H4 (cell line): Measurements from ENCODE around the gene EIF2S2. TPM values are rescaled to one million over a fixed set of nuclear protein-coding genes. Genes with fewer than 3 reads are reported as not detected.

Source experiments
- DNase-seq: peaks from one replicate; pipeline ENCODE4 v3.0.0-alpha.2; 2015; ENCODE audit warnings: low spot score
- total RNA-seq: library from RNA; depleted of rRNA; stranded (reverse); fragments of >200 nt; shearing (Covaris generic); gene quantifications from 2 replicates; pipeline ENCODE4 v1.2.3, GENCODE V29; 2014

Gene EIF2S2
- total RNA-seq, 1 experiment from 2014 or later, result 124 TPM

DNA sequence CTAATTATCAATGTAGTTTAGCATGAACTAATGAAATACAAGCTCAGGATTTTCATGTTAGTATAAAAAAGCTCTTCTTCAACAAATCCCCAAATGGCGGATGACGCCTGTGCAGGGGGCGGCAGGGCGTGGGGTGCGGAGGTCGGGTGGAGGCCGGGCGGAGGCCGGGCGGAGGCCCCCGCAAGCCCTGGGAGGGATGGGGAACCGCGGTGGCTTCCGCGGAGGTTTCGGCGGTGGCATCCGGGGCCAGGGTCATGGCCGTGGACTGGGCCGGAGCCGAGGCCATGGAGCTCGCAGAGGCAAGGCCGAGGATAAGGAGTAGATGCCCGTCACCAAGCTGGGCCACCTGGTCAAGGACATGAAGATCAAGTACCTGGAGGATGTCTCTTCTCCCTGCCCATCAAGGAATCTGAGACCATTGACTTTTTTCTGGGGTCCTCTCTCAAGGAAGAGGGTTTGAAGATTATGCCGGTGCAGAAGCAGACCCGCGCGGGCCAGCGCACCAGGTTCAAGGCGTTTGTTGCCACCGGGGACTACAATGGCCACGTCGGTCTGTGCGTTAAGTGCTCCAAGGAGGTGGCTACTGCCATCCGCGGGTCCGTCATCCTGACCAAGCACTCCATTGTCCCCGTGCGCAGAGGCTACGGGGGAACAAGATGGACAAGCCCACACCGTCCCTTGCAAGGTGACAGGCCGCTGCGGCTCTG is 10.4 kb upstream of the EIF2S2 start:
- DNase-seq, result no peak

DNA sequence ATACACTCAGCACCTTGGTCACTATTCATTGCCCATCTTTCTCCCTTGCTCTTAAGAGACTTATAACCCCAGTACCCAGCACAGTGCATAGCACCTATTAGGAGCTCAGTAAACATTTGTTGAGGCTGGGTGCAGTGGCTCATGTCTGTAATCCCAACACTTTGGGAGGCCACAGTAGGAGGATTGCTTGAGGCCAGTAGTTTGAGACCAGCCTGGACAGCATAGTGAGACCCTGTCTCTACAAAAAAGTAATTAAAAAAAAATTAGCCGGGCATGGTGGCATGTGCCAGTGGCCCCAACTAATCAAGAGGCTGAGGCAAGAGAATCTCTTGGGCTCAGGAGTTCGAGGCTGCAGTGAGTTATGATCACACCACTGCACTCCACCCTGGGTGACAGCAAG is 8.2 kb upstream of the EIF2S2 start:
- no peak for DNase-seq

DNA sequence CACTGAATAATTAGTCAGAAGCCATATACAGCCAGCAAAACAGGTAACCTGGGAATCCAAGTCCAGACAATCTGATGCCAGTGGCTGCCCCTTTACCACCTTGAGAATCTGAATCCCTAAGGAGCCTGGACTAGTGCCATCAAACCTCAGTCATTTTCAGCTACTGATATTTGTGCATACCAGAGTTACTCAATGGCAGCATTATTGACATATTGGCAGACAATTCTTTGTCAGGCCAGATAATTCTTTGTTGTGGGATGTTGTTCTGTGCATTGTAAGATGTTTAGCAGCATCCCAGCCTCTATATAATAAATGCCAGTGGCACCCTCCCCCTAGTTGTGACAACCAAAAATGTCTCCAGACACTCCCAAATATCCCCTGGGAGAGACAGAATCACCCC is 3.2 kb upstream of the EIF2S2 start:
- DNase-seq, result no peak

DNA sequence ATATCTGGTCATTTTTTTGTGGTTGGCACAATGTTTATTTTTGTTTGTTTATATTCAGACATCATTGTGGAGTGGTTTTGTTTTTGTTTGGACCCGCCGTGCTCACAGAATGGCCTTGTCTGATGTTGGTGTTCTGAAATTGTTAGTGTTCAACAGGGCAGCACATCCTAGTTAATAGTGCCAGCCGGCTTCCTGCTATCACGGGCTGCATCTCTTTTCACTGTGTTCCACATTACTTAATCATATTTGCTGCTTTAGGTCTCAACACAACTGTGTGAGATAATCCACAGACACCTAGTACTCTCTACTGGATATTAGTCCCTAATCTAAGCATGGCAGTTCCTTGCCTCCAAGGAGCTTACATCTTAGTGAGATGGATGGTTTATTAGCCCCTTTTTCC is 2.8 kb upstream of the EIF2S2 start:
- DNase-seq, result no peak

DNA sequence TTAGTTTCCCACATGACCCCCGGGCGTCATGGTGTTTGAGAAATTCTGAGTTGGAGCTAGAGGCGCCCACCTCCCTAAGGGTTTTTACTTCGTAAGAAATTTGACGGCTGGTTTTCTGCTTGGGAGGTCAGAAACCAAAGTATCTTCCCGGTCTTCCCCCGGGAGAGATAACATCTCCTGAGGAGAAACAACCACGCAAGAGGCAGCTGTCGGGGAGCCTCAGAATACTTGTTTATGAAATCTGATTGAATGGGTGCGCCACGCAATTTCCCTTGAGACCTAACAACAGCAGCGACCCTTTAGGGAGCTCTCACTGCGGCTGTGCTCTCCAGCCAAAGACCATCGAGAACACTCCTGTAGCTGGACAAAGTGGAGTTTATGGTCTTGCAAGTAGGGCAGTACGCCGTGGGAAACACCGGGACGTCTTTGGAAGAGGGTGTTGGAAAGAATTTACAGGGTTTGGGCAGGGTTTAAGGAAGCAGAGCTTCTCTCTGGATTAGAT is 608 bp upstream of the EIF2S2 start:
- DNase-seq, result peak; percentile 6

DNA sequence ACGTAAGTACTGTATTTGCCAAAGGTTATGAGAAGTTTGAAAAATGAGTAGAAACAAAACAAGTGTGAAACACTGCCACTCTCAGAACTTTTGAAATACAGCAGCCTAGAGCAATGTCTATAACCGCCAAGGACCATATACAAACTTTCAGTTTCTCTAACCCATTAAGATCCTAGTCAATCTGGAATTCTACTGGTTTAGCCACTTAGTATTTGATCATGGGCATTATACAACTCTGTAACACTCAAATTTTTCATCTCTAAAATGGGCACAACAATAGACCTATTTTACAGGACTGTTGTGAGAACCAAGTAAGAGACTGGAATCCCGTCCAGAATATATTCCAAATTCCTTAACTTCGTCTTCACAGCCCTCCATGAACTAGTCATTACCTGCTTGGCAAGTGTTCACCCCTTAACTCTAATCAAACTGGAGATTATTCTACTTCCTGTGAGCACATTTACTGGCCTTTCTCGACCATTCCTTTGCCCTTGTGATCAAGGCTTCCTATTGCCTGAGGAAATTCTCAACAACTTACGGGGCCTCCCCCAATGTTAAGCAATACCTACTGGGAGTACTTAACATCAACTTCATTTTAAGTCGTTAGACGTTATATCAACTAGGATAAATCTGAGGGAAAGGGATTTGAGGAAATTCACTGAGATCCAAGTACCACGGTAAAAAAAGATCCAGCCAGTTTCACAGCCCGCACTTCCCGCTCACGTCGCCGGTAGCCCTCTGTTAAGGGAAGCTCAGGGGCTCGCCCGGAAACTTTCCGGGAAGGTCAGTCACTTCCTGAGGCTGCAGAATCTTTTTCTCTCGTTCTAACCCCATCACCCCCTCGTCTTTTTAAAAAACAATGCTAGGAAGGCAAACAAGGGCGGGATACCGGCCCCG is 1.1 kb downstream of the EIF2S2 start:
- peak; percentile 25 for DNase-seq

DNA sequence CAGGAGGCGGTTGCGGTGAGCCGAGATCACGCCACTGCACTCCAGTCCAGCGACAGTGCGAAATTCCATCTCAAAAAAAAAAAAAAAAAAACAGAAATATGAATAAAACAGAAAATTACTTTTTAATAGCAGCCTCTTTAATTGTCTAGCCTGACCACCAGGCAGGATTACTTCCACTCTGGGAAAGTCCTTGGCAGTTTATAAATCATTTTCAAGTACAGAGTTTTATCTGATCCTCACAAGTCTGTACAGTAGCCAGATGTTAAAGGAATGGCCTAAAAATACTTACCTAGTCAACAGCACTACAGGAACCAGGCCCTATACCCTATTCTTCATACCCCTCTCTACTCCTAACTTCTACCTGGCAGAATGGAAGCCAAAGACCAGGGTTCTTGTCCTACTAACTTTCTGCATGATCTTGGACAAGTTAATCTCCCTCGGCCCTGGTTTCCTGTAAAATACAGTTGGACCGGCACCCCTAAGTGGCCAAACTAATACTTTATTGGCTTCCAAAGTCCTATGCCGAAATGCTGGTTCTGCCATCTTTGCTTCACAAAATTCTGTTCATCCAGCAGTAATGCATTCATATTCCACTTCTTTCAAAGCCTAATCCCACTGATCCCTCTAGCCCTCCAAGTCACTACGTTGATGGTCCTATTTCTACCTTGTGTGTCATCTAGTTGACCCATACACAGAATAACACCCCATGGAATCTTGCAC is 1.9 kb downstream of the EIF2S2 start:
- no peak for DNase-seq

DNA sequence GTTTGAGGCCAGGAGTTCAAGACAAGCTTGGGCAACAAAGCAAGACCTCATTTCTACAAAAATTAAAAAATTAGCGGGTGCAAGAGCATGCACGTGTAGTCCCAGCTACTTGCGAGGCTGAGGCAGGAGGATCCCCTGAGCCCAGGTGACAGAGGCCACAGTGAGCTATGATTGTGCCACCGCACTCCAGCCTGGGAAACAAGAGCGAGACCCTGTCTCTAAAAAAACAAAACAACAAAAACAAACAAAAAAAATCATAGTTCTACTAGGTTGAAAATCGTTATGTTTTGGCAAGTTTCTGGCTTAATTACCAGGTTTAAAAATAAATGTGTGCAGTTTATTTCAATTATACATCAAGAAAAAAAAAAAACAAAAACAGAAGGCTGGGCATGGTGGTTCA is 2.6 kb downstream of the EIF2S2 start:
- DNase-seq, result no peak

DNA sequence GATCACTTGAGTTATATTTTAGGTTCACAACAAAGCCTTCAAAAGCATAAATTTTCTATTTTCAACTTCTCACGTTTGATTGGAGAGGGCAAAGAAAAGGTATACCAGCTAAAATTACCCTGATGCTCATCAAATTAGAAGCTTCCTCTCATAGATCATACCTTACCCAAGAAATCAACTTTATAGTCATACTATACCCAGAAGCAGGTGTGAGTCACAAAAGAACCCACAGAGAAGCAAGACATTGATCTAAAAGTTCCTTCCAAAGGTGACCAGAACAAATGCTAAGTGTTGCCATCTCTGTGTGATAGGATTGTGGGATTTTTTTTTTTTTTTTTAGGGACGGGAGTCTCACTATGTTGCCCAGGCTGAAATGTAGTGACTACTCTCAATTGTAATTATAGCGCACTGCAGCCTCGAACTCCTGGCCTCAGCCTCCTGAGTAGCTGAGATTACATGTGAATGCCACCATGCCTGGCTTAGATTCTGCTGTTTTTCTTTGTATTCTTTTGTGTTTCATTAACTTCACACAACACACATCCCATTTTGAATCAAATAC is 3.3 kb downstream of the EIF2S2 start:
- no peak for DNase-seq

DNA sequence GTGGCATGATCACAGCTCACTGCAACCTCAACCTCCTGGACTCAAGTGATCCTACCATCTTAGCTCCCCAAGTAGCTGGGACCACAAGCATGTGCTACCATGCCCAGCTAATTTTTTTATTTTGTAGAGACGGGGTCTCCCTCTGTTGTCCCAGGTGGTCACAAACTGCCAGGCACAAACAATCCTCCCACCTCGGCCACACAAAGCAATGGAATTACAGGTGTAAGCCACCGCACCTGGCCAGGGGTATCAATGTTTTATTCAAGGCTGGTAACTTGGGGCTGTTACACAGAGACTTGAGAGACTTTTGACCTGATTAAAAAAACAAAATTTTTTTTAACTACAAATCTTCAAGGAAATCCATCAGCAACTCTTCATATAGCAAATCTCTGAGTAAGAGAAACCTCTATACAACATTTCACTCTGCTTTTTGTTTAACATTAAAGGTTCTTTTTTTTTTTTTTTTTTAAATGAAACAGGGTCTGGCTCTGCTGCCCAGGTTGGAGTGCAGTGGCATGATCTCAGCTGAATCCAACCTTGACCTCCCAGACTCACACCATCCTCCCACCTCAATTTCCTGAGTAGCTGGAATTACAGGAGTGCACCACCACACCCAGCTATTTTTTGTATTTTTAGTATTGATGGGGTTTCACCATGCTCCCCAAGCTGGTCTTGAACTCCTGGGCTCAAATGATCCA is 5.9 kb downstream of the EIF2S2 start:
- no peak for DNase-seq

DNA sequence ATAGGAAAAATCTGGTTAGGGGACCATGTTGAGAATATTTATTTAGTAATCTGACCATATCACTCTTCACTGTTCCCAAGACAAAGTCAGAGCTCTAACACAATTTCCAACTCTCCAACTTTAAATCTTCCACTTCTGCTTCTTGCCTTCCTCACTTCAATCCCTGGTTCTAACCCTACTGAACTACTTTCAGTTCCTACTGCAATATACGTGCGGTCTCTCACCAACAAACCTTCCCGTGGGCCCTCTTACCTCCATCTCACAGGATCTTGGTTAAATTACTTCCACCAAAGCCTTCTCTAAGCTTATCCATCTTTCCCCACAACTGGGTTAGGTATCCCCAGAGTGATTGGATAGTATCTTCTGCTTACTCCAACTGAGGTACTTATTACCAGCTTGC is 8.0 kb downstream of the EIF2S2 start:
- DNase-seq, result no peak

DNA sequence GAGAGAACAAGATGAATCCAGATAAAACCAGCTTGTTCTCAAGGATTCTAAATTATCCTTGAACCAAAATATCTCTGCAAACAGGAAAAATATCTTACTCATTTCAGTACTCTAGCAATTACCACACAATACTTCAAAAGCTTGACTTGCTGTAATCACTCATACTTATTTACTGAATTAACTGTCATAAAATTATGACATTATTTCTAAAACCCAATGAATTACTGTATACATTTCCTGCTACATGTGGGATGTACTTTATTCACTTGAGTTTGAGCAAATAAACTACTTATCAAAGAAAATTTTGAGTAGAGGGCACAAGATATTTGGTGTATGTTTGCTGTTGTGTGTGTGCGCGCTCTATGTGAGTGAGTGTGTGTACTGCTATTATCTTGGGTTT is 9.7 kb downstream of the EIF2S2 start:
- DNase-seq, result no peak

DNA sequence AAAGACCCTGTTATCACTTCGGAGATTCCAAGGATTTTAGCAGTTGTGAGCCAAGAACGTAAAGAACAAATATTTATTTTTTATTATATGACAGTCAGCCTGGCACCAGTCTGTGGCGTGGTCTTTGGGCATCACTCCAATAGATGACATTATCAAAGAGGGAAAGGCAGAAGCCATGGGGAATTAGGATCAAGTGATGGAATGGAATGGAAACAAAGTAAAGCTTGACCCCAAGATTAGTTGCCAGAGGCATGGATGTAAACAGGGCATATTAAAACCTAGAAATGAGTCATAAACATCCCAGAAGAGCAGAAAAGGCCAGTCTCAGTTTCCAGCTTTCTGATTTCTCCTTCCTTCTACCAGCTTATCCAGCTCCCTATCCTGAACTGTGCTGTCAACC is 11.5 kb downstream of the EIF2S2 start:
- DNase-seq, result no peak

DNA sequence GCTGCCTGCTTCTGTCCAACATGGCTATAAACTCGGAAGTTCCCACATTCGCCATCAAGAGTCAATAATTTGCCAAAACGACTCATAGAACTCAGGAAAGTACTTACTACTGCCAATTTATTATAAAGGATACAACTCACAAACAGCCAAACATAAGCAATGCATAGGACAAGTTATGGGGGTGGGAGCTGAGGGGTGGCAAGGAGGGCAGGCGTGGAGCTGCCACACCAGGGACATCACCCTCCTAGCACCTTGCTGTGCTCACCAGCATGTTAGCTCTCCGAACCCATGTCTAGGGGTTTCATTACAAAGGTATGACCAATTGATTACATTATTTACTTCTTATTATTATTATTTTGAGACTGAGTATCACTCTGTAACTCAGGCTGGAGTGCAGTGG is 12.4 kb downstream of the EIF2S2 start:
- no peak for DNase-seq

DNA sequence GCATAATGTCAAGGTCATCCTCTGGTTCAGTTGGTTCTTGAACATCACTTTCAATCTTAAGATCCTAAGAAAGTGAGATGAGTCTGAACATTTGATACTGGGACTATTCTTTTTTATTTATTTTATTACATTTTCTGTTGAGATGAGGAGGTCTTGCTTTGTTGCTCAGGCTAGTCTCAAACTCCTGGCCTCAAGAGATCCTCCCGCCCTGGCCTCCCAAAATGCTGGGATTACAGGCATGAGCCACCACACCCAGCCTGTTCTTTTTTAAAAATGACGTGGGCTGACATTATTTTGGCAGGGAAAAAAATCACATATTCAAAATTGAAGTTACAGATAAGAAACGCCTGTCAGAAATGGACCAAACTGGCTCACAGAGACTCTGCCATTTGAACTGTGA is 13.5 kb downstream of the EIF2S2 start:
- DNase-seq, result no peak

DNA sequence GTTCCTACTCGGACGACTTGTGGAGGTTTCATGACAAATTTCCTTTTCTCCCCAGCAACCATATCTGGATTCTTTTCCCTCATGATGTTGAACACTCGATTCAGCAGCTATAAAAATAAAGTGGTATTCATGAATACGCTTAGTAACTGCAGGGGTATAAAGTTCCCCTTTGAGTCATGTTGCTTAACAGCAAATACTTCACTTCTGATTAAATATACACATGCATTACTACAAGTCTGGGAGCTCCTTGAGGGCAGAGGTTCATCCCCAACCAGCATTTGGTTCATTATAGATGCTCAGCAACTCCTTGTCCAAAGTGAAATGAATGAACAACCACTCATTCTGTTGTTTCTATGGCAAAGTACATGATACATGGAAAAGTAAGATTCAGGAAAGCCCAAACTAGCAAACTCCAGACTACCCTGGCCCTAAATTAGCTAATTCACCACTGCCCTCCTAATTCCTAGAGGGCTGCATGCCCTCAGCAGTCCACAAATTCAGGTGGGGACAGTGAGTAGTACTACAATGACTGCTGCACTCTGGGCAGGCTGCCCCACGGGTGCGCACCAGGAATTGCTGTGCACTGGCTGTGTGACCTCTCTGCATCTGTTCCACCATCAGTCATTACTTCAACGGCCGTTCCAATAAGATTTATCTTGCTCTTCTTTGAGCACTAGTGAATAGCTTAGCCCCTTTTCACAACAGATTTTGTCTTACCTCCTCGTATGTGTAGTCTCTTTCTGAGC is 15.2 kb downstream of the EIF2S2 start:
- no peak for DNase-seq

DNA sequence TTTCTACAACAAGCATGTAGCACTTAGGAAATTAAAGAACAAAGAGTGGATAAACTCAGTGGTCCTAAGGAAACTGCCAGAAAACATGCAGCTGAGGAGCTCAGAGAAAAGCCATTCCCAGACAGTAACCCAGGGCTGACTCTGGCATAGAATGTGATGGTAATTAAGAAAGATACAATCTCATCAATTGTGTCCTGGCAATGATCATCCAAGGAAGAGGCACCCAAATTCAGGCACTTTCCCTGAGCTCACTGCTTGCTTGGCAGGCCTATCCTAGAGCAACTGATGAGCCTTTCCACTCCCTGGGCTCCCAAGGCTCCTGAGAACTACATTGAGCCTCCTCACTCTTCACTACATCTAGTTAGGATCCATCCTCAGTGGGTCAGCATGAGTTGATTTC is 16.2 kb downstream of the EIF2S2 start:
- no peak for DNase-seq

DNA sequence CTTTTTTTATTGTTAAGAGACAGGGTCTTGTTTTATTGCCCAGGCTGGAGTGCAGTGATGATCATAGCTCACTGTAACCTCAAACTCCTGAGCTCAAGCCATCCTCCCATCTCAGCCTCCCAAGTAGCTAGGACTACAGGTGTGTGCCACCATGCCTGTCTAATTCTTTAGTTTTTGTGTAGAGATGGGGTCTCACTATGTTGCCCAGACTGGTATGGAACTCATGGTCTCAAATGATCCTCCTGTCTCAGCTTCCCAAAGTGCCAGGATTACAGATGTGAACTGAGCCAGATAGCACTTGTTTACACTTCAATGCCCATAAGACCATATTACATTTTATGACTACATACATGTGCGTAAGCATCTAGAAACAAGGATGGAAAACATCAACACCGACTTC is 18.1 kb downstream of the EIF2S2 start:
- DNase-seq, result no peak

DNA sequence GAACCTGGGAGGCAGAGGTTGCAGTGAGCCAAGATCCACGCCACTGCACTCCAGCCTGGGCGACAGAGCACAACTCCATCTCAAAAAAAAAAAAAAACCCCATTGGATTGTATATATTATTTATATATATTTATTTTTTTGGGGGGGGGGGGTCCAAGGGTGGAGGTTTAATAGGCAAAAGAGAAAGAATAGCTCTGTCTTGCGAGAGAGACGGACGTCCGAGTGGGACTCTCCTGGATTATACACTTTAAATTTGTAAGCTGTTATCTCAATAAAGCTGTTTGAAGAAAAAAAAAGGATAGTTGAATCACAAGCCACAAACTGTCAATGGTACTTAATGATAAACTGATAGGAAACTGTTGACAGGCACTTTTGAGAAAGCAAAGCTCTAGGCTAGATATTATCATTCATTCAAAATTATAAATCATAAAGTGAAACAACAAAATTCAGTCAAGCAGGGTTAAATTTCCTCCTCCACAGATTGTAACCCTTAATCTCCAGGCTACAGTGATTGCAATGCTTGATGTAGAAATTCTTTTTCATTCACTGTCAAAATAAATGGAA is 20.3 kb downstream of the EIF2S2 start:
- no peak for DNase-seq

DNA sequence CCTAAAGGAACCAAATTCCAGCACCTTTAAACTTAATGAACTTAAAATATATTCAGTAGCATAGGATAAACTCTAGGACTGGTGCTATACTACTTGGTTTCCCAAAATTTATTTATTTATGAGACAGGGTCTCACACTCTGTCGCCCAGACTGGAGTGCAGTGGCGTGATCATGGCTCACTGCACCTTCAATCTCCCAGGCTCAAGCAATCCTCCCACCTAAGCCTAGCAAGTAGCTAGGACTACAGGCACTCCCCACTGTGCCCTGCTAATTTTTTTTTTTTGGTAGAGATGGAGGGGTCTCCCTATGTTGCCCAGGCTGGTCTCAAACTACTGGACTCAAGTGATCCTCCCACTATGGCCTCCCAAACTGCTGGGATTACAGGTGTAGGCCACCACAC is 21.4 kb downstream of the EIF2S2 start:
- DNase-seq, result no peak
